ENCODE results near the gene HPX.

Gene HPX

DNA sequence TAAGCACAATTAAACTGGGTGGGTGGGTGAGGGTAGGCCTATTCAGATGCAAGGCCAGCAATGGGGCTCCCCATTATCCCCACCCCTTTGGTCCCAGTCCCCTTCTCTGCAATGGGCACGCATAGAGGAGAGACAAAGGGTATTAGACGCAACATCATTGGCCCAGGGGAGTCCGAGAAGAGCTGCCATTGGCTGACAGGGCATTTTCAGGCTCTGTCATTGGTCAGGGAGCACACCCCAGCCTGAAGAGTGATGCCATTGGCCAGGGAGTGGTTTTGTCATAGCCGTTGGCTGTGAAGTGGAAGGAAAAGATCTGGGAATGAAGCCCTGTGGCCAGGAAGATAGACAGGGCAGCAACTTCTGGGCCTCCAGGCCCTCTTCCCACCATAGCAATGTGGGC lies 35.8 kb upstream of the HPX start:
- no peaks in the 10 kb centered on the region for H3K4me1 ChIP-seq
- H3K36me3 ChIP-seq: no peaks in the 10 kb centered on the region
- H3K9me3 ChIP-seq: no peaks in the 10 kb centered on the region
- no peaks in the 10 kb centered on the region for H3K27me3 ChIP-seq
- no peak overlapping the region for H3K4me3 ChIP-seq (ENCODE audit: low read depth, low read length)
- TF ChIP-seq, protein P1, sequence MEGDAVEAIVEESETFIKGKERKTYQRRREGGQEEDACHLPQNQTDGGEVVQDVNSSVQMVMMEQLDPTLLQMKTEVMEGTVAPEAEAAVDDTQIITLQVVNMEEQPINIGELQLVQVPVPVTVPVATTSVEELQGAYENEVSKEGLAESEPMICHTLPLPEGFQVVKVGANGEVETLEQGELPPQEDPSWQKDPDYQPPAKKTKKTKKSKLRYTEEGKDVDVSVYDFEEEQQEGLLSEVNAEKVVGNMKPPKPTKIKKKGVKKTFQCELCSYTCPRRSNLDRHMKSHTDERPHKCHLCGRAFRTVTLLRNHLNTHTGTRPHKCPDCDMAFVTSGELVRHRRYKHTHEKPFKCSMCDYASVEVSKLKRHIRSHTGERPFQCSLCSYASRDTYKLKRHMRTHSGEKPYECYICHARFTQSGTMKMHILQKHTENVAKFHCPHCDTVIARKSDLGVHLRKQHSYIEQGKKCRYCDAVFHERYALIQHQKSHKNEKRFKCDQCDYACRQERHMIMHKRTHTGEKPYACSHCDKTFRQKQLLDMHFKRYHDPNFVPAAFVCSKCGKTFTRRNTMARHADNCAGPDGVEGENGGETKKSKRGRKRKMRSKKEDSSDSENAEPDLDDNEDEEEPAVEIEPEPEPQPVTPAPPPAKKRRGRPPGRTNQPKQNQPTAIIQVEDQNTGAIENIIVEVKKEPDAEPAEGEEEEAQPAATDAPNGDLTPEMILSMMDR (IDR thresholded peaks at IDR 0.05; ENCODE audit: low read depth, low read length): no peak
- no peak for DNase-seq

DNA sequence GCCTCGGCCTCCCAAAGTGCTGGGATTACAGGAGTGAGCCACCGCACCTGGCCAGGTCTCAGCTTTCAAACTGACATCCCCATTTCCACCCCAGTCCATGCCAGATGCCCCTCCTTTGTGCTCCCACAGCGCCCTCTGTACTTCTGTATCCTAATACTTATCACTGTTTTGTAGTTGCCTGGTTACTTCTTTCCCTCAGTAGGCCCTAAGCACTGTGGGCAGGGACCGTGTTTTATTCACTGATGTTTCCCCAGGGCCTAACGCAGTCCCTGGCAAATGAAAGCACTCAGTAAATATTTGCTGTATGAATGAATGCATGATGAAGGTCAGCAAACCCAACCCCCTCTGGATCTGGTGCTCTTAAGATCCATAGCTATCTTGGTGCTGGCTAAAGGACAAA lies 35.1 kb upstream of the HPX start:
- Histone ChIP-seq H3K27me3 (no peaks in the 10 kb centered on the region), H3K4me1 (no peaks in the 10 kb centered on the region), H3K36me3 (no peaks in the 10 kb centered on the region), H3K4me3 (ENCODE audit: low read depth, low read length) (no peak overlapping the region), H3K9me3 (no peaks in the 10 kb centered on the region)
- DNase-seq: no peak
- TF ChIP-seq, protein P1 (IDR thresholded peaks at IDR 0.05; ENCODE audit: low read depth, low read length): no peak

GRCh38 chr11:6474806-6475500 lies 34.2 kb upstream of the HPX start:
- Histone ChIP-seq H3K27me3 (no peaks in the 10 kb centered on the region), H3K36me3 (no peaks in the 10 kb centered on the region), H3K4me3 (ENCODE audit: low read depth, low read length) (no peak overlapping the region; the same call in 1 of the 2 replicates), H3K4me1 (no peaks in the 10 kb centered on the region), H3K9me3 (no peaks in the 10 kb centered on the region)
- DNase-seq: no peak
- TF ChIP-seq, protein P1 (IDR thresholded peaks at IDR 0.05; ENCODE audit: low read depth, low read length): no peak

DNA sequence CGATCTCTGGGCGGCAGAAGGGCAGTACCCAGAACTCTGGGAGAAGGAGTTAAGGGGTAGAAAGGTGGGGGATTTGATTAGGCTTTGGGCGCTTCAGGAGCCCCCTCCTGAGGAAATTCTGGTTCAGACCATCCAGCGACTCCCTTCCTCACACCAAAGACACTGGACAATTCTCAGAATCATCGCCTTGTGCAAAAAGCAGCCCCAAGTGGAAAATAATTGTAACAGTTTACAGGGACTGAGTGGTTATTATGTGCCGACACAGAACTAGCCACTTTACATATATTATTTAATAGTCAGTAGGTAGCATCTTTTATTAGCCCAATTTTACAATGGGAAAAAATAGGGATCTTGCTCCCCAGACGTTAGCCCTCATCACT lies 33.6 kb upstream of the HPX start:
- Histone ChIP-seq H3K36me3 (no peaks in the 10 kb centered on the region), H3K4me3 (ENCODE audit: low read depth, low read length) (peak overlapping the region; percentile 57), H3K4me1 (peaks cover 3% of the 10 kb centered on the region), H3K27me3 (no peaks in the 10 kb centered on the region), H3K9me3 (no peaks in the 10 kb centered on the region)
- TF ChIP-seq, protein P1 (IDR thresholded peaks at IDR 0.05; ENCODE audit: low read depth, low read length): no peak
- no peak for DNase-seq

GRCh38 chr11:6473451-6474412 lies 32.9 kb upstream of the HPX start, which contains the start of gene TRIM3:
TRIM3 (minus strand) TSS chr11:6473941; CDS start chr11:6465695, 8,246 bp downstream.
- H3K36me3 ChIP-seq: no peaks in the 10 kb centered on the region
- TF ChIP-seq, protein P1 (IDR thresholded peaks at IDR 0.05; ENCODE audit: low read depth, low read length): peak; percentile 24
- no peaks in the 10 kb centered on the region for H3K9me3 ChIP-seq
- no peaks in the 10 kb centered on the region for H3K27me3 ChIP-seq
- peak within 1 kb of the TSS; percentile 73 for H3K4me3 ChIP-seq (ENCODE audit: low read depth, low read length)
- H3K4me1 ChIP-seq: peaks cover 6% of the 10 kb centered on the region
- DNase-seq: peak; percentile 91

Data from BE2C (cell line).